HepG2 (cell line): ENCODE measurements around the gene TP73. TPM values are rescaled to one million over a fixed set of nuclear protein-coding genes. Genes with fewer than 3 reads are reported as not detected.

Experiments
- ATF3 ChIP-seq: sonication (generic); formaldehyde crosslinking; IDR thresholded peaks from 2 replicates; pipeline ENCODE4 v1.4.0; 2020; ENCODE audit warnings: missing genetic modification reagents
- BORCS8-MEF2B ChIP-seq: sonication (generic); formaldehyde crosslinking; IDR thresholded peaks from 2 replicates; pipeline ENCODE4 v1.8.0; 2022; ENCODE audit warnings: mild to moderate bottlenecking, missing genetic modification reagents
- CEBPG ChIP-seq: IDR thresholded peaks from 2 replicates; pipeline ENCODE4 v1.6.1; 2016
- CHD4 ChIP-seq: fragments of 200-600 bp; sonication (generic); IDR thresholded peaks from 2 replicates; pipeline ENCODE4 v1.7.0; 2017; ENCODE audit warnings: mild to moderate bottlenecking, low read length, borderline replicate concordance
- DMAP1 ChIP-seq: IDR thresholded peaks from 2 replicates; pipeline ENCODE4 v1.6.1; 2016
- HMG20B ChIP-seq: conservative IDR thresholded peaks from 2 replicates; pipeline ENCODE4 v1.6.1; 2016; ENCODE audit warnings: missing genetic modification reagents, missing compliant biosample characterization
- NFKBIZ ChIP-seq: IDR thresholded peaks from 2 replicates; pipeline ENCODE4 v1.6.1; 2018; ENCODE audit warnings: missing genetic modification reagents, missing compliant biosample characterization
- PRPF4 ChIP-seq: fragments of 200-400 bp; formaldehyde crosslinking; IDR thresholded peaks from 2 replicates; pipeline ENCODE4 v1.6.1; 2016; ENCODE audit warnings: low read length, low read depth; ENCODE audit not compliant: poor library complexity, severe bottlenecking
- RNF2 ChIP-seq: fragments of 450-650 bp; conservative IDR thresholded peaks from 2 replicates; pipeline ENCODE4 v1.6.1; 2016; ENCODE audit warnings: low read depth
- SOX13 ChIP-seq, 3 experiments: fragments of 450-650 bp in 1 of 3; sonication (generic) in 1 of 3; formaldehyde crosslinking in 1 of 3; IDR thresholded peaks in 2 of 3; conservative IDR thresholded peaks in 1 of 3; 2 replicates each; pipeline versions ENCODE4 v1.5.0 to v1.6.1; 2016 to 2020; ENCODE audit warnings: antibody characterized with exemption in 1 of 3, mild to moderate bottlenecking in 1 of 3, missing compliant biosample characterization in 1 of 3, missing genetic modification reagents in 1 of 3, moderate library complexity in 1 of 3
- THYN1 ChIP-seq: sonication (generic); formaldehyde crosslinking; IDR thresholded peaks from 2 replicates; pipeline ENCODE4 v1.8.1; 2023; ENCODE audit warnings: low read depth, mild to moderate bottlenecking, moderate library complexity, missing genetic modification reagents, borderline replicate concordance
- ZBTB33 ChIP-seq: sonication (generic); formaldehyde crosslinking; IDR thresholded peaks from 2 replicates; pipeline ENCODE4 v1.4.0; 2020; ENCODE audit warnings: missing genetic modification reagents
- ZBTB38 ChIP-seq: sonication (generic); formaldehyde crosslinking; IDR thresholded peaks from 2 replicates; pipeline ENCODE4 v1.5.1; 2020; ENCODE audit warnings: mild to moderate bottlenecking, missing genetic modification reagents
- ZFP1 ChIP-seq: IDR thresholded peaks from 2 replicates; pipeline ENCODE4 v1.6.1; 2016
- ZFP36L1 ChIP-seq: sonication (generic); formaldehyde crosslinking; IDR thresholded peaks from 2 replicates; pipeline ENCODE4 v1.8.0; 2022; ENCODE audit warnings: mild to moderate bottlenecking, missing genetic modification reagents, moderate library complexity
- ZFP62 ChIP-seq: sonication (generic); formaldehyde crosslinking; IDR thresholded peaks from 2 replicates; pipeline ENCODE4 v1.4.0; 2020; ENCODE audit warnings: missing genetic modification reagents
- ZNF143 ChIP-seq: sonication (generic); formaldehyde crosslinking; IDR thresholded peaks from 2 replicates; pipeline ENCODE4 v1.4.0; 2020; ENCODE audit warnings: missing genetic modification reagents
- ZNF350 ChIP-seq: sonication (generic); formaldehyde crosslinking; IDR thresholded peaks from 2 replicates; pipeline ENCODE4 v1.4.0; 2020; ENCODE audit warnings: mild to moderate bottlenecking, low read depth, missing genetic modification reagents, borderline replicate concordance
- ZNF382 ChIP-seq: sonication (generic); formaldehyde crosslinking; IDR thresholded peaks from 2 replicates; pipeline ENCODE4 v1.5.0; 2020; ENCODE audit warnings: missing genetic modification reagents, mild to moderate bottlenecking, borderline replicate concordance
- ZNF430 ChIP-seq: sonication (generic); formaldehyde crosslinking; IDR thresholded peaks from 2 replicates; pipeline ENCODE4 v1.9.0; 2021; ENCODE audit warnings: mild to moderate bottlenecking, missing genetic modification reagents
- ZNF788 ChIP-seq: sonication (generic); formaldehyde crosslinking; IDR thresholded peaks from 2 replicates; pipeline ENCODE4 v1.5.0; 2020; ENCODE audit warnings: mild to moderate bottlenecking, missing genetic modification reagents, borderline replicate concordance
- polyA plus RNA-seq, 8 experiments: library from polyadenylated mRNA; depleted of rRNA in 3 of 8; stranded (reverse) in 7 of 8; unstranded in 1 of 8; fragments of >200 nt; fragmentation: Illumina TruSeq in 4 of 8; extraction: Trizol in 4 of 8; gene quantifications; 2 replicates each; pipeline versions ENCODE4 v1.2.1 to v1.2.3, GENCODE V29; 2011 to 2016; ENCODE audit warnings: low read depth in 4 of 8, missing spikeins in 1 of 8, mixed read lengths in 1 of 8; ENCODE audit not compliant: insufficient read depth in 1 of 8
- total RNA-seq, 5 experiments: library from RNA; depleted of rRNA; stranded (reverse); fragments of >200 nt; fragmentation: Illumina TruSeq; extraction: Trizol; gene quantifications; 2 replicates each; pipeline ENCODE4 v1.2.3, GENCODE V29; 2016; ENCODE audit warnings: low read depth in 1 of 5
- TF ChIP-seq, protein P1 (sequence below): sonication (generic); formaldehyde crosslinking; IDR thresholded peaks from 2 replicates; pipeline ENCODE4 v1.5.1; 2020; ENCODE audit warnings: missing genetic modification reagents, mild to moderate bottlenecking, borderline replicate concordance
- TF ChIP-seq, protein P2 (sequence below): sonication (generic); formaldehyde crosslinking; IDR thresholded peaks from 2 replicates; pipeline ENCODE4 v1.8.1; 2022; ENCODE audit warnings: low read depth, mild to moderate bottlenecking, missing genetic modification reagents

The TP73 gene
- total and polyA plus RNA-seq, 2 of the 13 experiments (the other 11 are each of a cell fraction or from before 2014, with no cell fraction given), result 0.49 to 1.1 TPM

DNA sequence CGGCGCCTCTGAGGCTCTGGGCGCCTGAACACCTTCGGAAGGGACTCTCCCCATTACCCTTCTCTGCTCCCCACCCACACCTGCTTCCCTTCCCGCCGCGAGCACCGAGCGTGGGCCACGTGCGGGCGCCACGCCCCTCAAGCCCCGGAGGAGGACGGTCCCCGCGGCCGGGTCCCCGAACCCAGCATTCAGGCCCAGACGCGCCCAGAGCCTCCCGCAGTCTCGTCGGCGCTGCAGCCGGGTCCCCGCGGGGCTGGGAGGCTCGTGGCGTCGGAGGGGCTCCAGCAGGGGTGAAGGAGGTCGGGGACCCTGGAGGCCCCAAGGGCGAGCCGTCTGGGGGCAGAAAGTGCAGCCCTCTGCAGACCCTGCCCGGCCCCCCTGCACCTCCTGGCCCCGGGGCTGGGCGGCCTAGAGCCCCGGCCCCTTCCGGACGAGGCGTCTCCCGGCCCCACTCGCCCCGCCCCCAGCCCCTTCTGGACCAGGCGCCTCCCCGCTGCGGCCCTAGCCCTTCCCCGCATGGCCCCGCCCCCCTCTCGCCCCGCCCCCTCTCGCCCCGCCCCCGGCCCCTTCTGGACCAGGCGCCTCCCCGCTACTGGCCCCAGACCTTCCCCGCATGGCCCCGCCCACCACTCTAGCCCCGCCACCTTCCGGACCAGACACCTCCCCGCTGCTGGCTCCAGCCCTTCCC is 119.9 kb downstream of the TP73 start (continued):
- TF ChIP-seq ZNF788 (CRISPR knock-in tag), result peak; percentile 11; the same call in 1 of the 2 replicates
- TF ChIP-seq THYN1 (CRISPR knock-in tag), result no peak
- no peak for TF ChIP-seq PRPF4
- TF ChIP-seq, protein P1, sequence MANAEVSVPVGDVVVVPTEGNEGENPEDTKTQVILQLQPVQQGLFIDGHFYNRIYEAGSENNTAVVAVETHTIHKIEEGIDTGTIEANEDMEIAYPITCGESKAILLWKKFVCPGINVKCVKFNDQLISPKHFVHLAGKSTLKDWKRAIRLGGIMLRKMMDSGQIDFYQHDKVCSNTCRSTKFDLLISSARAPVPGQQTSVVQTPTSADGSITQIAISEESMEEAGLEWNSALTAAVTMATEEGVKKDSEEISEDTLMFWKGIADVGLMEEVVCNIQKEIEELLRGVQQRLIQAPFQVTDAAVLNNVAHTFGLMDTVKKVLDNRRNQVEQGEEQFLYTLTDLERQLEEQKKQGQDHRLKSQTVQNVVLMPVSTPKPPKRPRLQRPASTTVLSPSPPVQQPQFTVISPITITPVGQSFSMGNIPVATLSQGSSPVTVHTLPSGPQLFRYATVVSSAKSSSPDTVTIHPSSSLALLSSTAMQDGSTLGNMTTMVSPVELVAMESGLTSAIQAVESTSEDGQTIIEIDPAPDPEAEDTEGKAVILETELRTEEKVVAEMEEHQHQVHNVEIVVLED, result no peak
- TF ChIP-seq SOX13 (IDR thresholded peaks at IDR 0.05), result no peak
- TF ChIP-seq SOX13 (CRISPR knock-in tag; conservative IDR thresholded peaks at IDR 0.05 in 1 of 2, IDR thresholded peaks at IDR 0.05 in 1 of 2), result no peak
- TF ChIP-seq DMAP1 (CRISPR knock-in tag), result peak; percentile 80; the same call in 1 of the 2 replicates
- no peak for TF ChIP-seq CEBPG
- no peak for TF ChIP-seq ZBTB38
- peak; percentile 19; the same call in 1 of the 2 replicates for TF ChIP-seq ZFP36L1
- peak; percentile 24; the same call in 1 of the 2 replicates for TF ChIP-seq ZNF430 (CRISPR knock-in tag)
- 0 out of 2 replicates have a peak, but pooled peaks have one; percentile 22 for TF ChIP-seq ZFP1 (CRISPR knock-in tag)
- 0 out of 2 replicates have a peak, but pooled peaks have one; percentile 12 for TF ChIP-seq ATF3 (CRISPR knock-in tag)
- TF ChIP-seq ZNF382 (CRISPR knock-in tag), result no peak
- no peak for TF ChIP-seq RNF2
- 0 out of 2 replicates have a peak, but pooled peaks have one; percentile 20 for TF ChIP-seq ZNF350 (CRISPR knock-in tag)
- no peak for TF ChIP-seq NFKBIZ
- no peak for TF ChIP-seq CHD4
- TF ChIP-seq ZNF143 (CRISPR knock-in tag), result peak; percentile 22; the same call in 1 of the 2 replicates
- TF ChIP-seq ZBTB33 (CRISPR knock-in tag), result no peak
- no peak for TF ChIP-seq HMG20B (CRISPR knock-in tag)
- peak; percentile 18; the same call in 1 of the 2 replicates for TF ChIP-seq BORCS8-MEF2B
- TF ChIP-seq, protein P2, sequence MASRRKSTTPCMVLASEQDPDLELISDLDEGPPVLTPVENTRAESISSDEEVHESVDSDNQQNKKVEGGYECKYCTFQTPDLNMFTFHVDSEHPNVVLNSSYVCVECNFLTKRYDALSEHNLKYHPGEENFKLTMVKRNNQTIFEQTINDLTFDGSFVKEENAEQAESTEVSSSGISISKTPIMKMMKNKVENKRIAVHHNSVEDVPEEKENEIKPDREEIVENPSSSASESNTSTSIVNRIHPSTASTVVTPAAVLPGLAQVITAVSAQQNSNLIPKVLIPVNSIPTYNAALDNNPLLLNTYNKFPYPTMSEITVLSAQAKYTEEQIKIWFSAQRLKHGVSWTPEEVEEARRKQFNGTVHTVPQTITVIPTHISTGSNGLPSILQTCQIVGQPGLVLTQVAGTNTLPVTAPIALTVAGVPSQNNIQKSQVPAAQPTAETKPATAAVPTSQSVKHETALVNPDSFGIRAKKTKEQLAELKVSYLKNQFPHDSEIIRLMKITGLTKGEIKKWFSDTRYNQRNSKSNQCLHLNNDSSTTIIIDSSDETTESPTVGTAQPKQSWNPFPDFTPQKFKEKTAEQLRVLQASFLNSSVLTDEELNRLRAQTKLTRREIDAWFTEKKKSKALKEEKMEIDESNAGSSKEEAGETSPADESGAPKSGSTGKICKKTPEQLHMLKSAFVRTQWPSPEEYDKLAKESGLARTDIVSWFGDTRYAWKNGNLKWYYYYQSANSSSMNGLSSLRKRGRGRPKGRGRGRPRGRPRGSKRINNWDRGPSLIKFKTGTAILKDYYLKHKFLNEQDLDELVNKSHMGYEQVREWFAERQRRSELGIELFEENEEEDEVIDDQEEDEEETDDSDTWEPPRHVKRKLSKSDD (CRISPR knock-in tag), result no peak; the same call in 1 of the 2 replicates
- no peak for TF ChIP-seq ZFP62 (CRISPR knock-in tag)
